Measurements from ENCODE around the gene HIPK3.
"Not testable (repeated sequence)": the region's sequence is repeated elsewhere in the genome, so short reads cannot be mapped to it uniquely, and the experiment has no call there.

Gene HIPK3

DNA sequence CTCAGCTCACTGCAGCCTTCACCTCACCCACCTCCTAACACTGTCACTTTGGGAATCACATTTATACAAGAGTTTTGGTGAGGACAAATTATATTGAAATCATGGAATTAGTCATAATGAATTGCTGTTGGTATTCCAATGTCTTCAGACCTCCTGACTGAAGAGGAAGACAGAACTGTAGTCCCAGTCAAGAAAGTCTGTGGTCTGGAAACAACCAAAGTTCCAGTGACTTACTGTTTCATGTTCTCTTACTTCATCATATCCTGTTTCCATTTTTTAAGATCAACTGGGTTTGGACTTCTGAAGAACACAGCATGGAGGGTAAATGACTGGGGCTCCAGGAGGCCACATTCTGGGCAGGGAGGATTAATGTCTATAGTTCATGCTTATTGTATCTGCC lies 43.0 kb upstream of the HIPK3 start:
- TF ChIP-seq, protein P1, sequence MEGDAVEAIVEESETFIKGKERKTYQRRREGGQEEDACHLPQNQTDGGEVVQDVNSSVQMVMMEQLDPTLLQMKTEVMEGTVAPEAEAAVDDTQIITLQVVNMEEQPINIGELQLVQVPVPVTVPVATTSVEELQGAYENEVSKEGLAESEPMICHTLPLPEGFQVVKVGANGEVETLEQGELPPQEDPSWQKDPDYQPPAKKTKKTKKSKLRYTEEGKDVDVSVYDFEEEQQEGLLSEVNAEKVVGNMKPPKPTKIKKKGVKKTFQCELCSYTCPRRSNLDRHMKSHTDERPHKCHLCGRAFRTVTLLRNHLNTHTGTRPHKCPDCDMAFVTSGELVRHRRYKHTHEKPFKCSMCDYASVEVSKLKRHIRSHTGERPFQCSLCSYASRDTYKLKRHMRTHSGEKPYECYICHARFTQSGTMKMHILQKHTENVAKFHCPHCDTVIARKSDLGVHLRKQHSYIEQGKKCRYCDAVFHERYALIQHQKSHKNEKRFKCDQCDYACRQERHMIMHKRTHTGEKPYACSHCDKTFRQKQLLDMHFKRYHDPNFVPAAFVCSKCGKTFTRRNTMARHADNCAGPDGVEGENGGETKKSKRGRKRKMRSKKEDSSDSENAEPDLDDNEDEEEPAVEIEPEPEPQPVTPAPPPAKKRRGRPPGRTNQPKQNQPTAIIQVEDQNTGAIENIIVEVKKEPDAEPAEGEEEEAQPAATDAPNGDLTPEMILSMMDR (IDR thresholded peaks at IDR 0.05; ENCODE audit: low read depth, low read length, missing control alignments), result no peak
- H3K36me3 ChIP-seq (replicated peaks), result no peaks in the 10 kb centered on the region
- H3K4me3 ChIP-seq (ENCODE audit: low read depth, low read length), result no peak overlapping the region
- no peak for DNase-seq
- in situ Hi-C loops (cut with HindIII; ENCODE audit: low pct_ligation_motif_present, low sequenced_read_pairs), result no loop called here
- no peak overlapping the region for H3K27ac ChIP-seq
- H3K27me3 ChIP-seq (replicated peaks), result no peaks in the 10 kb centered on the region

- H3K27ac ChIP-seq, result no peak overlapping the region
- no peak overlapping the region for H3K4me3 ChIP-seq (ENCODE audit: low read depth, low read length)
- no peak for DNase-seq
- in situ Hi-C loops (cut with HindIII; ENCODE audit: low pct_ligation_motif_present, low sequenced_read_pairs), result no loop called here
- no peaks in the 10 kb centered on the region for H3K36me3 ChIP-seq (replicated peaks)
- TF ChIP-seq, protein P1 (IDR thresholded peaks at IDR 0.05; ENCODE audit: low read depth, low read length, missing control alignments), result no peak
- H3K27me3 ChIP-seq (replicated peaks), result no peaks in the 10 kb centered on the region
These were observed 42.4 kb upstream of the HIPK3 start for GRCh38 chr11:33214767-33215166.

DNA sequence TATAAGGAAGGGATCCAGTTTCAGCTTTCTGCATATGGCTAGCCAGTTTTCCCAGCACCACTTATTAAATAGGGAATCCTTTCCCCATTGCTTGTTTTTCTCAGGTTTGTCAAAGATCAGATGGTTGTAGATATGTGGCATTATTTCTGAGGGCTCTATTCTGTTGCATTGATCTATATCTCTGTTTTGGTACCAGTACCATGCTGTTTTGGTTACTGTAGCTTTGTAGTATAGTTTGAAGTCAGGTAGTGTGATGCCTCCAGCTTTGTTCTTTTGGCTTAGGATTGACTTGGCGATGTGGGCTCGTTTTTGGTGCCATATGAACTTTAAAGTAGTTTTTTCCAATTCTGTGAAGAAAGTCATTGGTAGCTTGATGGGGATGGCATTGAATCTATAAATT lies 40.5 kb upstream of the HIPK3 start:
- DNase-seq; H3K36me3 ChIP-seq (replicated peaks); H3K4me3 ChIP-seq (ENCODE audit: low read depth, low read length); H3K27me3 ChIP-seq (replicated peaks); H3K27ac ChIP-seq; in situ Hi-C loops (cut with HindIII; ENCODE audit: low pct_ligation_motif_present, low sequenced_read_pairs): not testable (repeated sequence)

DNA sequence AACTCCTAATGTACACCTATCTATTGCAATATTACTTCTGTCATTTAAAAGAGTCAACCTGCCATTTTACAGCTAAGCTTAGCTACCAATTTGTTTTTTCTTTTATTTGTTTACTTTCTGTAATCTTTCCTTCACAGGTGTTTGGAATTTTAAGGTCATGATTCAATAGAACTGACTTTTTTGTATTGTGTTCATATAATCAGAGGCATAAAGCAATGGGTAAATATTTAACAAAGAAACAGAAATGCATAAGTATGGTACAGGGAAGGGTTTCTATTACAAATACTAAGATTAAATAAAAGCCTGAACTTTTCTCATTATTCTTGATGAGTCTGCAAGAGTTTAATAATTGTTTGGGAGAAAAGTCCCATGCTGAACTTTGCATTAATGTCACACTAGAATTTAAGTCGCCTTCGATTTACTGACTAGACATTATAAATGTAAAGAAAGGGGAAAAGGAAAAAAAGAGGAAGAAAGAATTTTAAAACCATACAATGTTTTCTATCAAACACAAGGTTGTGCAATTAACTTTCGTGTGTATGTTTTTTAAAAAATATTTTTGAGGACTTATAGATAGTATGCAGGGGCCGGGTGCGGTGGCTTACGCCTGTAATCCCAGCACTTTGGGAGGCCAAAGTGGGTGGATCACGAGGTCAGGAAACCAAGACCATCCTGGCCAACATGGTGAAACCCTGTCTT lies 35.0 kb upstream of the HIPK3 start:
- no peaks in the 10 kb centered on the region for H3K27me3 ChIP-seq (replicated peaks)
- H3K27ac ChIP-seq, result no peak overlapping the region
- no peak overlapping the region for H3K4me3 ChIP-seq (ENCODE audit: low read depth, low read length)
- no peaks in the 10 kb centered on the region for H3K36me3 ChIP-seq (replicated peaks)
- no peak for DNase-seq
- TF ChIP-seq, protein P1 (IDR thresholded peaks at IDR 0.05; ENCODE audit: low read depth, low read length, missing control alignments), result no peak
- in situ Hi-C loops (cut with HindIII; ENCODE audit: low pct_ligation_motif_present, low sequenced_read_pairs), result no loop called here

DNA sequence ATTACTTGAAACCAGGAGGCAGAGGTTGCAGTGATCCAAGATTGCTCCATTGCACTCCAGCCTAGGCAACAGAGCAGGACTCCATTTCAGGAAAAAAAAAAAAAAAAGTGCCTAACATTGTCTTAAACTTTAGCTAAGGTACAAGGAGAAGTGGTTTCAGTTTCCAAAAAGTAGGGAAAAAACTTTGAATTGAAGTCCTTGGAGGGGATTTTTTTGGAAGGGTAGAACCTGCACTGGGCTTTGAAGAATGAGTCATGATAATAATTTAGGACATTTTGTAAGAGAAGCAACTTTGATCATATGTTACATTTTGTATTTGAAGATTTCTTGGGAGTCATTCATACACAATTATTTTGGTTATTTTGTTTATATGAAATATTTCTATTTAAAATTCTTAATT lies 31.8 kb upstream of the HIPK3 start:
- H3K27me3 ChIP-seq (replicated peaks), result no peaks in the 10 kb centered on the region
- TF ChIP-seq, protein P1 (IDR thresholded peaks at IDR 0.05; ENCODE audit: low read depth, low read length, missing control alignments), result no peak
- no peak for DNase-seq
- in situ Hi-C loops (cut with HindIII; ENCODE audit: low pct_ligation_motif_present, low sequenced_read_pairs), result no loop called here
- H3K36me3 ChIP-seq (replicated peaks), result no peaks in the 10 kb centered on the region
- H3K27ac ChIP-seq, result no peak overlapping the region
- H3K4me3 ChIP-seq (ENCODE audit: low read depth, low read length), result no peak overlapping the region

- no peak for DNase-seq
- no peak overlapping the region for H3K27ac ChIP-seq
- H3K36me3 ChIP-seq (replicated peaks), result no peaks in the 10 kb centered on the region
- H3K4me3 ChIP-seq (ENCODE audit: low read depth, low read length), result no peak overlapping the region
- H3K27me3 ChIP-seq (replicated peaks), result no peaks in the 10 kb centered on the region
- in situ Hi-C loops (cut with HindIII; ENCODE audit: low pct_ligation_motif_present, low sequenced_read_pairs), result no loop called here
- TF ChIP-seq, protein P1 (IDR thresholded peaks at IDR 0.05; ENCODE audit: low read depth, low read length, missing control alignments), result no peak
These were observed 29.5 kb upstream of the HIPK3 start for GRCh38 chr11:33227578-33228261.

Measured in brain microvascular endothelial cell (primary cell).